ENCODE results near the gene CHMP2B. TPM values are rescaled to one million over a fixed set of nuclear protein-coding genes. Genes with fewer than 3 reads are reported as not detected.

The CHMP2B gene
- total RNA-seq, 1 donor from 2014 or later, result 28.2 TPM

DNA sequence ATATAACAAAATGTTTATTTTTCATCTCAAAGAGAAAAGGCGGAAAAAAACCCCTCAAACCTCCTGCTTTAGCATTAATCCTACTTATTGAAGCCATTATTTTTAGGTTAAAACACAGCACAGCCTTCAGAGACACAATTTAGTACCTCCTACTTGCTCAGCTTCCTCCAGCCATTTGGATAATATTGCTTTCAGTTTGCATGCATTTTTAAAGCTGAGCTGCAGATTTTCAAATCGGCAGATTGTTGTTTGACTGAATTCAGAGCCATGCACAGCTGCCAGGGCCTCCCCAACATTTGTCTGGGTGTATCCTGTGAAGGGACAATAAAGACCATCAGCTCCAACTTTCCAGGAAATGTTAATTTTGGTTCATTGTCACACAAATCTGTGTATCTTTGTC lies 34.8 kb downstream of the CHMP2B start:
- TF ChIP-seq, protein P1, sequence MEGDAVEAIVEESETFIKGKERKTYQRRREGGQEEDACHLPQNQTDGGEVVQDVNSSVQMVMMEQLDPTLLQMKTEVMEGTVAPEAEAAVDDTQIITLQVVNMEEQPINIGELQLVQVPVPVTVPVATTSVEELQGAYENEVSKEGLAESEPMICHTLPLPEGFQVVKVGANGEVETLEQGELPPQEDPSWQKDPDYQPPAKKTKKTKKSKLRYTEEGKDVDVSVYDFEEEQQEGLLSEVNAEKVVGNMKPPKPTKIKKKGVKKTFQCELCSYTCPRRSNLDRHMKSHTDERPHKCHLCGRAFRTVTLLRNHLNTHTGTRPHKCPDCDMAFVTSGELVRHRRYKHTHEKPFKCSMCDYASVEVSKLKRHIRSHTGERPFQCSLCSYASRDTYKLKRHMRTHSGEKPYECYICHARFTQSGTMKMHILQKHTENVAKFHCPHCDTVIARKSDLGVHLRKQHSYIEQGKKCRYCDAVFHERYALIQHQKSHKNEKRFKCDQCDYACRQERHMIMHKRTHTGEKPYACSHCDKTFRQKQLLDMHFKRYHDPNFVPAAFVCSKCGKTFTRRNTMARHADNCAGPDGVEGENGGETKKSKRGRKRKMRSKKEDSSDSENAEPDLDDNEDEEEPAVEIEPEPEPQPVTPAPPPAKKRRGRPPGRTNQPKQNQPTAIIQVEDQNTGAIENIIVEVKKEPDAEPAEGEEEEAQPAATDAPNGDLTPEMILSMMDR (IDR thresholded peaks at IDR 0.05), result no peak
- TF ChIP-seq POLR2A (IDR thresholded peaks at IDR 0.05) (no peak), POLR2AphosphoS5 (IDR thresholded peaks at IDR 0.05; ENCODE audit: insufficient read depth in 1 of 2, low read depth in 1 of 2) (no peak)
- intact Hi-C loops (cut with DNase I), result no loop called here

DNA sequence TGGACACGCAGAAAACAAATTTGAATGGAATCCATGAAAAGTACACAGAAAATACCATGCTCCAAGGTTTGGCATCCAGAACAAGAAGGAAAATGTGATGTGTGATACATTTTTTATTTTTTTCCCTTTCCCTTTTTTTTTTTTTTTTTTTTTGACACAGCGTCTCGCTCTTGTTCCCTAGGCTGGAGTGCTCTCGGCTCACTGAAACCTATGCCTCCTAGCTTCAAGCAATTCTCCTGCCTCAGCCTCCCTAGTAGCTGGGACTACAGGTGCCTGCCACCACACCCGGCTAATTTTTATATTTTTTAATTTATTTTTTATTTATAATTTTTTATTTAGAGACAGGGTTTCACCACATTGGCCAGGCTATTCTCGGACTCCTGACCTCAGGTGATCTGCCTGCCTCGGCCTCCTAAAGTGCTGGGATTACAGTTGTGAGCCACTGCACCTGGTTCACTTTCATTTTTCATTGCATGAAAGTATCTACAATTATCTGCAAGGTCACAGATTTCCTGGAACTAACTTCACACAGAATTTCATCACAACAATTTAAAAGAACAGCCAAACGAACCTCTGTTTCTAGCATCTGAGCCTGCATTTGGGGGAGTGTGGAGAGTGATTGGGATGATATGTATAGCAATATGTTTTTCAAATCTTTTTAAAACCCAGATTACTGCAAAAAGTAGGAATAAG lies 41.0 kb downstream of the CHMP2B start:
- H3K36me3 ChIP-seq, result no peaks in the 10 kb centered on the region
- TF ChIP-seq POLR2A (IDR thresholded peaks at IDR 0.05), result no peak
- TF ChIP-seq, protein P1 (IDR thresholded peaks at IDR 0.05), result no peak
- TF ChIP-seq POLR2AphosphoS5 (IDR thresholded peaks at IDR 0.05; ENCODE audit: insufficient read depth in 1 of 2, low read depth in 1 of 2), result no peak
- no peak for DNase-seq (ENCODE audit: extremely low spot score in 2 of 2)
- no peak overlapping the region for H3K4me3 ChIP-seq
- intact Hi-C loops (cut with DNase I), result no loop called here
- H3K4me1 ChIP-seq, result no peaks in the 10 kb centered on the region
- H3K27me3 ChIP-seq, result no peaks in the 10 kb centered on the region
- no peak overlapping the region for H3K27ac ChIP-seq
- H3K9me3 ChIP-seq, result no peaks in the 10 kb centered on the region

More for the DNA sequence above, 34.8 kb downstream of the CHMP2B start:
- H3K4me3 ChIP-seq, result no peak overlapping the region
- H3K36me3 ChIP-seq, result no peaks in the 10 kb centered on the region
- H3K9me3 ChIP-seq, result no peaks in the 10 kb centered on the region
- no peaks in the 10 kb centered on the region for H3K27me3 ChIP-seq
- DNase-seq (ENCODE audit: extremely low spot score in 2 of 2), result no peak
- no peaks in the 10 kb centered on the region for H3K4me1 ChIP-seq
- no peak overlapping the region for H3K27ac ChIP-seq

DNA sequence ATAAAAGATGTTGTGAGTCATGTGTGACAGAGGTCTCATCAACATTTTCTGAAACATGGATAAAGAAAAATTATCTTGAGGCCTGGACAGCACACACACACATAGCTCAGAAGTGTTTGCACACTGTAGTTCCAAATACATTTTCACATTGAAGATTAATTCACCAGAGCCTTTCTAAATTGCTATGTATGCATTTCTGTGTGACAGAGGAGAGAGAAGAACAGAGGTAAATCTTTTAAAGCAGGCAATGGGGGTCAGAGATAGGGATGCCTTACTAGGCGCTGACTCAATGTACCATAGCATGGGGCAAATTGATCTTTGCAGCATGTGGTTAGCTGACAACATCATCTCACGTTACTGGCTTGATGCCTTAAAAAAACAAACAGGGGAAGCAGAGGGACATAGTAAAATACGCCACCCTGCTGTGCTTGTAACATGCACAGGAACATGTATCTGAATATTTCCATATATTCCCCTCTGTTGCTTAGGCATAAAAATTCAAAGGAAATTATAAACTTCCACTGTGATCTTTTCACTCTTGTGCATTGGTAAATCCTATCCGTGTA lies 41.6 kb downstream of the CHMP2B start:
- intact Hi-C loops (cut with DNase I), result no loop called here
- H3K4me1 ChIP-seq, result no peaks in the 10 kb centered on the region
- TF ChIP-seq, protein P1 (IDR thresholded peaks at IDR 0.05), result no peak
- TF ChIP-seq POLR2A (IDR thresholded peaks at IDR 0.05) (no peak), POLR2AphosphoS5 (IDR thresholded peaks at IDR 0.05; ENCODE audit: insufficient read depth in 1 of 2, low read depth in 1 of 2) (no peak)
- H3K9me3 ChIP-seq, result no peaks in the 10 kb centered on the region
- H3K27ac ChIP-seq, result no peak overlapping the region
- DNase-seq (ENCODE audit: extremely low spot score in 2 of 2), result no peak
- no peak overlapping the region for H3K4me3 ChIP-seq
- H3K36me3 ChIP-seq, result no peaks in the 10 kb centered on the region
- no peaks in the 10 kb centered on the region for H3K27me3 ChIP-seq

GRCh38 chr3:87269723-87270122 lies 42.6 kb downstream of the CHMP2B start:
- Histone ChIP-seq H3K4me3 (no peak overlapping the region), H3K36me3 (no peaks in the 10 kb centered on the region), H3K9me3 (no peaks in the 10 kb centered on the region), H3K27ac (no peak overlapping the region), H3K4me1 (no peaks in the 10 kb centered on the region), H3K27me3 (no peaks in the 10 kb centered on the region)
- intact Hi-C loops (cut with DNase I), result no loop called here
- DNase-seq (ENCODE audit: extremely low spot score in 2 of 2), result no peak
- TF ChIP-seq, protein P1 (IDR thresholded peaks at IDR 0.05), result no peak
- TF ChIP-seq POLR2A (IDR thresholded peaks at IDR 0.05), result no peak
- no peak for TF ChIP-seq POLR2AphosphoS5 (IDR thresholded peaks at IDR 0.05; ENCODE audit: insufficient read depth in 1 of 2, low read depth in 1 of 2)
